ENCODE results near the gene ALDH2. TPM values are rescaled to one million over a fixed set of nuclear protein-coding genes. Genes with fewer than 3 reads are reported as not detected.
A peak's percentile ranks its signal among the peaks of the same experiment; 100 is the strongest.

The ALDH2 gene
- total RNA-seq, 1 donor, result 11.9 TPM

DNA sequence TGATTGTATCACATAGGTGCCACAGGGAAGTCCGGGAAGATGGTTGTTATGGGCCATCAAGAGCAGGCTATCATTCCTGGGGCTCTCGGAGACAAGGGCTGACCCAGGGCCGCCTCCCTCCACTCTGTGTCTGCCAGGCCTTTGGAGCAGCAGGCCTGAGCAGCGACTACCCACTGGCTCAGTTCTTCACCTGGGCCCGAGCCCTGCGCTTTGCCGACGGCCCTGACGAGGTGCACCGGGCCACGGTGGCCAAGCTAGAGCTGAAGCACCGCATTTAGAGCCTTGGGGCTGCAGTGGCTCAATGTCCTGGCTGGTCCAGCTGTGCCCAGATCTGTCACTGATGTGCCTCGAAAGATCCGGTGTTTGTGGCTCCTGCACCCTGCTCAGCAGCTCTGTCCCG lies 10.5 kb upstream of the ALDH2 start:
- Histone ChIP-seq H3K4me3 (ENCODE audit: insufficient read depth, low read length) (no peak overlapping the region), H3K4me2 (ENCODE audit: insufficient read depth, low read length) (no peak overlapping the region), H3K4me1 (ENCODE audit: insufficient read depth, low read length) (no peaks in the 10 kb centered on the region), H2AFZ (ENCODE audit: low read length) (no peak overlapping the region), H3K9me3 (ENCODE audit: low read depth, low read length) (no peaks in the 10 kb centered on the region), H3K27ac (ENCODE audit: low read depth, low read length) (no peak overlapping the region), H4K20me1 (ENCODE audit: insufficient read depth, low read length) (no peaks in the 10 kb centered on the region), H3K27me3 (ENCODE audit: insufficient read depth, low read length) (no peaks in the 10 kb centered on the region), H3K36me3 (ENCODE audit: insufficient read depth, low read length) (peaks cover 4% of the 10 kb centered on the region), H3K79me2 (ENCODE audit: insufficient read depth, low read length) (no peaks in the 10 kb centered on the region)
- no peak for DNase-seq (ENCODE audit: insufficient read length, low spot score, missing footprints)
- TF ChIP-seq, protein P1, sequence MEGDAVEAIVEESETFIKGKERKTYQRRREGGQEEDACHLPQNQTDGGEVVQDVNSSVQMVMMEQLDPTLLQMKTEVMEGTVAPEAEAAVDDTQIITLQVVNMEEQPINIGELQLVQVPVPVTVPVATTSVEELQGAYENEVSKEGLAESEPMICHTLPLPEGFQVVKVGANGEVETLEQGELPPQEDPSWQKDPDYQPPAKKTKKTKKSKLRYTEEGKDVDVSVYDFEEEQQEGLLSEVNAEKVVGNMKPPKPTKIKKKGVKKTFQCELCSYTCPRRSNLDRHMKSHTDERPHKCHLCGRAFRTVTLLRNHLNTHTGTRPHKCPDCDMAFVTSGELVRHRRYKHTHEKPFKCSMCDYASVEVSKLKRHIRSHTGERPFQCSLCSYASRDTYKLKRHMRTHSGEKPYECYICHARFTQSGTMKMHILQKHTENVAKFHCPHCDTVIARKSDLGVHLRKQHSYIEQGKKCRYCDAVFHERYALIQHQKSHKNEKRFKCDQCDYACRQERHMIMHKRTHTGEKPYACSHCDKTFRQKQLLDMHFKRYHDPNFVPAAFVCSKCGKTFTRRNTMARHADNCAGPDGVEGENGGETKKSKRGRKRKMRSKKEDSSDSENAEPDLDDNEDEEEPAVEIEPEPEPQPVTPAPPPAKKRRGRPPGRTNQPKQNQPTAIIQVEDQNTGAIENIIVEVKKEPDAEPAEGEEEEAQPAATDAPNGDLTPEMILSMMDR (IDR thresholded peaks at IDR 0.05; ENCODE audit: extremely low read depth, low read depth, low read length), result no peak

DNA sequence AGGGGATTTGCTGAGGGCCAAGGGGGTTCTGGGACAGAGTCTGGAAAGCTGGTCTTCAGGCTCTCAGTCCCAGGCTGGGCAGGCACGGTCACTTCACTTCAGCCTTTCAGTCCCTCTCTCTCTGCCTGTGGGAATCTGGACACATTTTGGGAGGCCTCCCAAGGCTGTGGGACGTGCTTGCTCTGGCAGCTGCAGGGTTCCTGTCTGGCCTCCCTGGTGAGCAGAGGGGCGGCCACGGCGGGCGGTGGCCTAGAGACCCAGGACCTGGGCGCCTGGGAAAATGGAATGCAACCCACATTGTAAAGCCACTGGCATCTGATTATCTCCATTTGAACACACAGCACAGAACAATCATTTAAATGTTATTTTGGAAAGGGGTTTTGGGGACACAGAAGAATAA lies 10.1 kb upstream of the ALDH2 start:
- no peaks in the 10 kb centered on the region for H3K79me2 ChIP-seq (ENCODE audit: insufficient read depth, low read length)
- DNase-seq (ENCODE audit: insufficient read length, low spot score, missing footprints), result peak; percentile 36
- H2AFZ ChIP-seq (ENCODE audit: low read length), result no peak overlapping the region
- no peak overlapping the region for H3K4me2 ChIP-seq (ENCODE audit: insufficient read depth, low read length)
- TF ChIP-seq, protein P1 (IDR thresholded peaks at IDR 0.05; ENCODE audit: extremely low read depth, low read depth, low read length), result no peak
- no peaks in the 10 kb centered on the region for H3K9me3 ChIP-seq (ENCODE audit: low read depth, low read length)
- no peaks in the 10 kb centered on the region for H4K20me1 ChIP-seq (ENCODE audit: insufficient read depth, low read length)
- H3K27ac ChIP-seq (ENCODE audit: low read depth, low read length), result no peak overlapping the region
- H3K4me1 ChIP-seq (ENCODE audit: insufficient read depth, low read length), result no peaks in the 10 kb centered on the region
- peaks cover 4% of the 10 kb centered on the region for H3K36me3 ChIP-seq (ENCODE audit: insufficient read depth, low read length)
- no peak overlapping the region for H3K4me3 ChIP-seq (ENCODE audit: insufficient read depth, low read length)
- no peaks in the 10 kb centered on the region for H3K27me3 ChIP-seq (ENCODE audit: insufficient read depth, low read length)

DNA sequence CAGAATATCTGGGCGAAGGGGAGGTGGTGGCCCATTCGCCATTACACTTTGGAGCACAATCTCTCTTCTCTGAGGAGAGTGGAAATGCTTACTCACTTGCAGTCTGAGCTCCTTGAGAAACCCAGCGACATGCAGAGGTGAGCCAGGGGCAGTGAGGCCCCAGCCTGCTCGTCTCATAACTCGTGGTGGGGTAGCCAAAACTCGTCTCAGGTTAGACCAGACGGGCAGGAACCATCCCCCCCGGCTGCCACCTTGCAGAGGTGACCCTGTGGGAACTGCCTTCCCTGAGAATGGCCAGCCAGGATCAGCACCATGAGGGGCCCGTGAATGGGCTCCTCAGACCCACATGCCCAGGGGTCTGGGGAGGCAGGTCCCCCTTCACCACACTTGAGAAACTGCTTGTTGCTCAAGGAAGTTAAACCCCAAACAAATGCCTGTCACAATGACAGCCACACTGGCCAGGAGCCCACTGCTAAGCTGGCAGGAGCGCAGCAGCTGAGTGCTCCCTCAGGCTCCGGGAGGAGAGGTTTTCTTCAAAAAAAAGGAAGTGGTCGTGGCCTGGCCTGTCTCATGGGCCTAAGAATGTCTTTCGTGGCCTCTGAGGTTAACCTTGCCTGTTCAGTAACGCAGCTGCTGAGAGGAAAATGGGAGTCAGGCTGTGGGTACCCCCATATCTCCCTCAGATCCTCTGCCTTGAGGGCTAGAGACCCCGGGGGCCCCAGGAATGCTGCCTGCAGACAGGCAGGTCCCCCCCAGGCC lies 9.2 kb upstream of the ALDH2 start:
- Histone ChIP-seq H3K9me3 (ENCODE audit: low read depth, low read length) (no peaks in the 10 kb centered on the region), H3K36me3 (ENCODE audit: insufficient read depth, low read length) (peaks cover 4% of the 10 kb centered on the region), H3K4me1 (ENCODE audit: insufficient read depth, low read length) (no peaks in the 10 kb centered on the region), H3K4me2 (ENCODE audit: insufficient read depth, low read length) (no peak overlapping the region), H2AFZ (ENCODE audit: low read length) (no peak overlapping the region), H3K27me3 (ENCODE audit: insufficient read depth, low read length) (no peaks in the 10 kb centered on the region), H3K4me3 (ENCODE audit: insufficient read depth, low read length) (no peak overlapping the region), H3K79me2 (ENCODE audit: insufficient read depth, low read length) (no peaks in the 10 kb centered on the region), H4K20me1 (ENCODE audit: insufficient read depth, low read length) (no peaks in the 10 kb centered on the region), H3K27ac (ENCODE audit: low read depth, low read length) (no peak overlapping the region)
- TF ChIP-seq, protein P1 (IDR thresholded peaks at IDR 0.05; ENCODE audit: extremely low read depth, low read depth, low read length), result no peak
- peak; percentile 71 for DNase-seq (ENCODE audit: insufficient read length, low spot score, missing footprints)

DNA sequence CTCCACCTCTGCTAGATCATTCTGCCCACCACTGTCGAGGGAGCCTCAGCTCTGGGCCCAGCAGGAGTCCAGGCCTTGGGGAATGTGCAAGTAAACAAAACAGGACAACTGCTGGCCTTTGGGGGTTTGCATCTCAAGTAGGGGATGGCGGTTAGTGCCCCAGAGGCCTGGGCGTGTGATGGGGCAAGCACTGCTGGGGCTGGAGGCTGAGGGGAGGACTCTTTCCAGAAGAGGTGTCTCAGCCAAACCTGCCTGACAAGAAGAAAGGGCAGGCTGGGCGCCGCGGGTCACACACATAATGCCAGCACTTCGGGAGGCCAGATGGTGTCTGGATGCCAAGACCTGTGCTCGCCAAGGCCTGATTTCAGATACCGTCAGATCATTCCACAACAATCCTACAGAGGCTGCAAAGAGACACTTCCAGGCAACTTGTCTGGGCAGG lies 8.6 kb upstream of the ALDH2 start:
- no peak for DNase-seq (ENCODE audit: insufficient read length, low spot score, missing footprints)
- TF ChIP-seq, protein P1 (IDR thresholded peaks at IDR 0.05; ENCODE audit: extremely low read depth, low read depth, low read length), result no peak
- Histone ChIP-seq H3K79me2 (ENCODE audit: insufficient read depth, low read length) (no peaks in the 10 kb centered on the region), H4K20me1 (ENCODE audit: insufficient read depth, low read length) (no peaks in the 10 kb centered on the region), H2AFZ (ENCODE audit: low read length) (no peak overlapping the region), H3K4me3 (ENCODE audit: insufficient read depth, low read length) (no peak overlapping the region), H3K4me2 (ENCODE audit: insufficient read depth, low read length) (no peak overlapping the region), H3K27ac (ENCODE audit: low read depth, low read length) (no peak overlapping the region), H3K27me3 (ENCODE audit: insufficient read depth, low read length) (no peaks in the 10 kb centered on the region), H3K4me1 (ENCODE audit: insufficient read depth, low read length) (no peaks in the 10 kb centered on the region), H3K36me3 (ENCODE audit: insufficient read depth, low read length) (peaks cover 4% of the 10 kb centered on the region), H3K9me3 (ENCODE audit: low read depth, low read length) (no peaks in the 10 kb centered on the region)

All from osteoblast (primary cell).